HFF-Myc (cell line): ENCODE data around the gene SYNPR.
"Not testable (repeated sequence)": the region's sequence is repeated elsewhere in the genome, so short reads cannot be mapped to it uniquely, and the experiment has no call there.

Source experiments
- DNase-seq: peaks from one replicate; pipeline ENCODE4 v3.0.0-alpha.2; 2011; ENCODE audit warnings: low read depth; ENCODE audit errors: extremely low read depth
- H3K4me3 ChIP-seq: replicated peaks from 2 replicates; pipeline ENCODE4 v1.5.1; 2011; ENCODE audit warnings: low read depth, mild to moderate bottlenecking, control low read depth, low read length
- TF ChIP-seq, protein P1 (sequence below): IDR thresholded peaks from 2 replicates; pipeline ENCODE4 v1.5.1; 2012; ENCODE audit warnings: mild to moderate bottlenecking, low read depth, low read length, control low read depth; ENCODE audit errors: missing control alignments

Gene SYNPR

DNA sequence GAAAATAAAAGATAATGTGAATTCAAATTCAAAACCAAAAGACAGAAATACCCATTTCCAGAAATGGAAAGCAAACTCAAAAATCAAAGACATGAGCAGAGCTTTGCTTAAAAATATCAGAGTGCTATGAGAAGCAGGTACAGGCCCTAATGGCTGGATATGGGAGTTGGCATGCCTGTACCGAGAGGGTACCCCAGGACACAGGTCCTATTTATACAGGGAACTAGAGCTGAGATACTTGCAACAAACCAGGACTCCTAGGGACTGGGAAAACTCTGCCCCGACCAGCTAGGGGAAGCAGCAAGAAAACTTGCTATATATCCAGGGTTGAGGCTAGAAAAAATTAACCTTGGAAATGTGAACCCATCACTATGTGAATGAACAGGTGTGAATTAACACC lies 36.0 kb upstream of the SYNPR start:
- no peak overlapping the region for H3K4me3 ChIP-seq
- DNase-seq = no peak
- TF ChIP-seq, protein P1, sequence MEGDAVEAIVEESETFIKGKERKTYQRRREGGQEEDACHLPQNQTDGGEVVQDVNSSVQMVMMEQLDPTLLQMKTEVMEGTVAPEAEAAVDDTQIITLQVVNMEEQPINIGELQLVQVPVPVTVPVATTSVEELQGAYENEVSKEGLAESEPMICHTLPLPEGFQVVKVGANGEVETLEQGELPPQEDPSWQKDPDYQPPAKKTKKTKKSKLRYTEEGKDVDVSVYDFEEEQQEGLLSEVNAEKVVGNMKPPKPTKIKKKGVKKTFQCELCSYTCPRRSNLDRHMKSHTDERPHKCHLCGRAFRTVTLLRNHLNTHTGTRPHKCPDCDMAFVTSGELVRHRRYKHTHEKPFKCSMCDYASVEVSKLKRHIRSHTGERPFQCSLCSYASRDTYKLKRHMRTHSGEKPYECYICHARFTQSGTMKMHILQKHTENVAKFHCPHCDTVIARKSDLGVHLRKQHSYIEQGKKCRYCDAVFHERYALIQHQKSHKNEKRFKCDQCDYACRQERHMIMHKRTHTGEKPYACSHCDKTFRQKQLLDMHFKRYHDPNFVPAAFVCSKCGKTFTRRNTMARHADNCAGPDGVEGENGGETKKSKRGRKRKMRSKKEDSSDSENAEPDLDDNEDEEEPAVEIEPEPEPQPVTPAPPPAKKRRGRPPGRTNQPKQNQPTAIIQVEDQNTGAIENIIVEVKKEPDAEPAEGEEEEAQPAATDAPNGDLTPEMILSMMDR = no peak

DNA sequence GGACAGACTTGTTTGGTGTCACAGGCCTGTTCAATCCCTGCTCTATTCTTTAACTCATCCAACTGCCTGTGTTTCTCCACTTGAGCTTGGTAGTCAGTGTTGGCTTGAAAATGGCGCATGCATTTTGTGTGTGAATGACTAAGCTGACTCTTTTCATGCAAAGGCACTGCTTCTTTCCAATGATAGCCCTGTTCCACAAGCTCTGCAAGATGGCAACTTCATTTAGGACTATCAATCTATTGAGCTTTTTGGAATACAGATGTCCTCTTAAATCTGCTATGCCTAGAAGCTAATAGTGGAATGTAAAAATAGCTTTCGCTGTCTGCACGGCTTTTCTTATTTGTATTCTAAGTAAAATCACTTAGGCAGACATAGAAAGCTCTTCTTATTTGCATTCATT lies 33.6 kb upstream of the SYNPR start:
- TF ChIP-seq, protein P1 = no peak

GRCh38 chr3:63245726-63246241 lies 32.3 kb upstream of the SYNPR start:
- TF ChIP-seq, protein P1 = no peak
- DNase-seq = no peak
- H3K4me3 ChIP-seq = no peak overlapping the region

More for the DNA sequence above, 33.6 kb upstream of the SYNPR start:
- no peak for DNase-seq
- no peak overlapping the region for H3K4me3 ChIP-seq

GRCh38 chr3:63248015-63248414 lies 30.1 kb upstream of the SYNPR start:
- H3K4me3 ChIP-seq = no peak overlapping the region
- no peak for DNase-seq
- TF ChIP-seq, protein P1 = no peak

DNA sequence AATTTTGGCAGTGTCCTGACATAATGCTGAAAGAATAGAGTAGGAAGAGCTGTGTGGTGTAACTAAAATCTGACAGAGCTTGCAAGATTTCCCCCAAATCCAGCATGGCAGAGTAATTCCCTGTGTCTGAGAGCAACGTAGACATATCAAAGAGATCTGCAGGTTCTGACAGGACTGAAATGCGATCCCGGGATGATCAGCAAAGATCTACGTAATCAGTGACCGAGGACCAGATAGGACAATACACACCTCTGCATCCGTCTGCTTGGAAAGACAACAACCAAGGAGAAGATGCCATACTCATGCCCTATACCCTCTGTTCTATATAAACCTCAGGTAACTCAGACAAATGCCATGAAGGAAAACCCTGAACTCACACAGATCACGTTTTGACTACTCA lies 26.6 kb upstream of the SYNPR start:
- H3K4me3 ChIP-seq = no peak overlapping the region
- DNase-seq = no peak
- TF ChIP-seq, protein P1 = no peak

- not testable (repeated sequence) for DNase-seq, H3K4me3 ChIP-seq
These were observed 22.3 kb upstream of the SYNPR start for GRCh38 chr3:63255819-63256218.

GRCh38 chr3:63264716-63265115 lies 13.4 kb upstream of the SYNPR start:
- H3K4me3 ChIP-seq = no peak overlapping the region
- DNase-seq = no peak
- TF ChIP-seq, protein P1 = no peak
